Measurements from ENCODE around the gene IVD.

DNA sequence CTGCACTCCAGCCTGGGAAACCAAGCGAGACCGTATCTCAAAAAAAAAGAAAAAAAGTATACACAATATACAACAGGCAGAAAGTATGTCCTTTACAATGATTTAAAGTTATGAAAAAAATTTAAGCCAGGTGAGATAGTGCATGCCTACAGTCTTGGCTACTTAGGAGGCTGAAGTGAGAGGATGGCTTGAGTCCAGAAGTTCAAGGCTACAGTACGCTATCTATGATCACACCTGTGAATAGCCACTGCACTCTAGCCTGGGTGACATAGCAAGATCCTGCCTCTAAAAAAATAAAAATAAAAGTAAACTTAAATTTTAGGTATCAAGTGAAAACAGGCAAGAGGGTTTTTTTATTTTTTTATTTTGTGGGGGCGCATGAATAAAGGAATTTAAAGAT lies 26.2 kb upstream of the IVD start:
- no peak for TF ChIP-seq ZNF274 (IDR thresholded peaks at IDR 0.05; ENCODE audit: low read depth, low read length)
- no peak for TF ChIP-seq YY1 (IDR thresholded peaks at IDR 0.05; ENCODE audit: insufficient read depth, insufficient read length)

Data from NT2/D1 (cell line).